ENCODE data around the gene CRACR2A. TPM values are rescaled to one million over a fixed set of nuclear protein-coding genes. Genes with fewer than 3 reads are reported as not detected.

The CRACR2A gene
- total and polyA plus RNA-seq, 2 of the 4 experiments (the other 2 are of a cell fraction) = 0.54 to 0.60 TPM

DNA sequence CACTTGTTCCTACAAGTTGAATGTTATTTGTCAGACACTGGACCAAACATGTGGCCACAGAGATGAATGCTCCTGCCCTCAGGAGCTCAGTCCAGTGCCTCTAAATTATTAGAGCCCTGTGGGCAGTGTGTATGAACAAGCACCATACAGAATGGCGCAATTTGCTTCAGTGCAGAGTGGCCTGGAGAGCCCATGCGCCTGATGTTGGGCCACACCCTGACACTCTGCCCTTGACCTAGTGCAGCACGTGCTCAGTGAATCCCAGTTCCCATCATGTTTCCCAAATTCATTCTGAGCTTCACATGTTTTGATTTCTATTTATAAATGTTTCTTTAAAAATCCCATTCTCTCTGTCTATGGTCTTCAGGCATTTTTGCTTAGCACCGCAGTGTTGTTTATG lies 145.1 kb downstream of the CRACR2A start:
- DNase-seq (no peak), ATAC-seq (ENCODE audit: low read depth) (no peak)
- Histone ChIP-seq H3K79me1 (ENCODE audit: low read depth in 1 of 2, low read length in 2 of 2) (no peaks in the 10 kb centered on the region), H3K27me3 (ENCODE audit: control insufficient read depth, insufficient read depth, low read length) (peaks cover 13% of the 10 kb centered on the region; the same call in 1 of the 2 replicates), H3K14ac (replicated peaks; ENCODE audit: low read depth, low read length) (no peak overlapping the region), H3K4me3 (ENCODE audit: insufficient read depth, low read depth, low read length) (no peak overlapping the region), H3K9me1 (ENCODE audit: insufficient read depth, low read length) (no peaks in the 10 kb centered on the region), H4K20me1 (ENCODE audit: insufficient read depth, low read length) (no peaks in the 10 kb centered on the region), H3K4me1 (ENCODE audit: control insufficient read depth, insufficient read depth, low read length) (no peaks in the 10 kb centered on the region), H2BK20ac (ENCODE audit: low read depth, low read length) (no peak overlapping the region), H3K56ac (ENCODE audit: extremely low read depth, insufficient read depth, low read length) (no peak overlapping the region), H3K27ac (ENCODE audit: insufficient read depth, low read length) (no peak overlapping the region), H2BK15ac (ENCODE audit: low read depth, low read length) (no peak overlapping the region), H4K5ac (ENCODE audit: low read depth, low read length) (no peak overlapping the region), H2AFZ (replicated peaks; ENCODE audit: low read length, poor library complexity) (no peak overlapping the region), H2BK120ac (ENCODE audit: low read depth, low read length) (no peak overlapping the region), H4K8ac (ENCODE audit: low read depth in 2 of 2, low read length in 2 of 2) (no peak overlapping the region), H2AK5ac (ENCODE audit: low read depth, low read length) (no peak overlapping the region), H2BK5ac (ENCODE audit: low read depth, low read length, poor library complexity, severe bottlenecking) (no peak overlapping the region), H3K4ac (ENCODE audit: low read depth, low read length) (no peak overlapping the region), H3K18ac (ENCODE audit: low read depth, low read length) (no peak overlapping the region), H3K9me3 (ENCODE audit: control insufficient read depth, insufficient read depth, low read length) (no peaks in the 10 kb centered on the region), H3K36me3 (ENCODE audit: control insufficient read depth, insufficient read depth, low read length) (no peaks in the 10 kb centered on the region), H3K9ac (ENCODE audit: low read depth, low read length) (no peak overlapping the region), H2AK9ac (replicated peaks; ENCODE audit: low read depth, low read length, poor library complexity) (no peak overlapping the region), H3K23ac (ENCODE audit: low read depth, low read length) (no peak overlapping the region), H4K91ac (ENCODE audit: insufficient read depth, low read depth, low read length) (no peak overlapping the region), H3K4me2 (ENCODE audit: low read depth, low read length) (no peak overlapping the region)
- dilution Hi-C loops (cut with HindIII; ENCODE audit: low sequenced_read_pairs, unreplicated experiment) (no loop called here), in situ Hi-C loops (cut with MboI; ENCODE audit: low sequenced_read_pairs) (no loop called here), intact Hi-C loops (cut with micrococcal nuclease) (no loop called here)
- WGBS, 2 experiments (ENCODE audit: extremely low coverage in 2 of 2, insufficient read length in 1 of 2) = 80% methylated on average over 1 of the region's 4 CpGs; no CpG with 5 or more reads in 1 of the 2 experiments
- no peak for TF ChIP-seq RAD21 (IDR thresholded peaks at IDR 0.05; ENCODE audit: low read length)
- no peak for TF ChIP-seq SMC3 (IDR thresholded peaks at IDR 0.05; ENCODE audit: low read depth, low read length)
- TF ChIP-seq MAFK (IDR thresholded peaks at IDR 0.05; ENCODE audit: low read depth, low read length) = no peak
- TF ChIP-seq POLR2A (IDR thresholded peaks at IDR 0.05; ENCODE audit: low read depth, low read length) = no peak
- TF ChIP-seq, protein P1, sequence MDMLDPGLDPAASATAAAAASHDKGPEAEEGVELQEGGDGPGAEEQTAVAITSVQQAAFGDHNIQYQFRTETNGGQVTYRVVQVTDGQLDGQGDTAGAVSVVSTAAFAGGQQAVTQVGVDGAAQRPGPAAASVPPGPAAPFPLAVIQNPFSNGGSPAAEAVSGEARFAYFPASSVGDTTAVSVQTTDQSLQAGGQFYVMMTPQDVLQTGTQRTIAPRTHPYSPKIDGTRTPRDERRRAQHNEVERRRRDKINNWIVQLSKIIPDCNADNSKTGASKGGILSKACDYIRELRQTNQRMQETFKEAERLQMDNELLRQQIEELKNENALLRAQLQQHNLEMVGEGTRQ (IDR thresholded peaks at IDR 0.05; ENCODE audit: low read depth, low read length) = no peak
- TF ChIP-seq RCOR1 (IDR thresholded peaks at IDR 0.05; ENCODE audit: insufficient replicate concordance, low read length) = no peak
- no peak for TF ChIP-seq RFX5 (IDR thresholded peaks at IDR 0.05; ENCODE audit: low read depth, low read length)
- no peak for TF ChIP-seq CHD1 (IDR thresholded peaks at IDR 0.05; ENCODE audit: low read depth, low read length)
- no peak for TF ChIP-seq NFE2L2 (IDR thresholded peaks at IDR 0.05; ENCODE audit: low read depth, low read length)
- CTCF ChIA-PET = interaction anchor here (1.6 kb wide), 1 partner anchor 9 kb away, joined by 3 read pairs; no protein-coding TSS in a partner anchor
- POLR2A ChIA-PET (ENCODE audit: unreplicated experiment) = no interaction called here
- no TSS peak for BruUV-seq (replicated peaks)

Measured in IMR-90 (cell line).